Natural killer cell treated with Interleukin-12 subunit alpha and Interleukin-12 subunit beta and Interleukin-15 and Interleukin-18, amount 100 ng/mL, for 72 hours (primary cell): ENCODE measurements around the gene CFAP77. TPM values are rescaled to one million over a fixed set of nuclear protein-coding genes. Genes with fewer than 3 reads are reported as not detected.

Source experiments
- ATAC-seq, 2 donors: fragments of 150-1000 bp; cut with Tn5 transposase in 1 of 2; sonication (Bioruptor Pico), chemical (Tn5 transposase) in 1 of 2; 2 replicates each; pipeline ENCODE4 v1.10.0; 2021
- DNase-seq: peaks from one replicate; pipeline ENCODE4 v3.0.0; 2022; ENCODE audit warnings: low spot score
- H3K27ac Mint-ChIP-seq, 2 donors: 1 replicate in 1 of 2; 2 replicates in 1 of 2; pipeline ENCODE4 v1.8.0; 2022; ENCODE audit warnings: mixed read lengths in 2 of 2, mild to moderate bottlenecking in 1 of 2, moderate library complexity in 1 of 2
- H3K27me3 Mint-ChIP-seq, 2 donors: 1 replicate in 1 of 2; 2 replicates in 1 of 2; pipeline ENCODE4 v1.8.0; 2022; ENCODE audit warnings: mixed read lengths in 2 of 2
- H3K36me3 Mint-ChIP-seq: one replicate; pipeline ENCODE4 v1.8.0; 2022; ENCODE audit warnings: mixed read lengths
- H3K4me1 Mint-ChIP-seq, 2 donors: 1 replicate in 1 of 2; 2 replicates in 1 of 2; pipeline ENCODE4 v1.8.0; 2022; ENCODE audit warnings: low read depth in 2 of 2, mixed read lengths in 2 of 2, mild to moderate bottlenecking in 1 of 2
- H3K4me3 Mint-ChIP-seq: one replicate; pipeline ENCODE4 v1.8.0; 2022; ENCODE audit warnings: mixed read lengths
- H3K9me3 Mint-ChIP-seq: 2 replicates; pipeline ENCODE4 v1.8.0; 2022; ENCODE audit warnings: mixed read lengths
- total RNA-seq, 2 donors: library from RNA; stranded (reverse); gene quantifications; one replicate each; pipeline ENCODE4 v1.2.3, GENCODE V29; 2022

Gene CFAP77
- total RNA-seq, 2 donors from 2014 or later, result not detected

GRCh38 chr9:132597073-132597775 lies 187.2 kb downstream of the CFAP77 start:
- peaks cover under 1 to 3% of the 10 kb centered on the region in 2 donors for H3K27me3 Mint-ChIP-seq
- DNase-seq, result no peak
- H3K9me3 Mint-ChIP-seq, result no peaks in the 10 kb centered on the region
- no peak overlapping the region for H3K4me3 Mint-ChIP-seq
- H3K4me1 Mint-ChIP-seq, result peaks cover 6 to 8% of the 10 kb centered on the region in 2 donors
- H3K27ac Mint-ChIP-seq, result no peak overlapping the region
- peak in 1 of 2 donors; percentile 29 for ATAC-seq
- H3K36me3 Mint-ChIP-seq, result peaks cover 6% of the 10 kb centered on the region

GRCh38 chr9:132600326-132600984 lies 190.4 kb downstream of the CFAP77 start:
- Mint-ChIP-seq H3K36me3 (peaks cover 8% of the 10 kb centered on the region), H3K4me1 (peaks cover 6 to 14% of the 10 kb centered on the region in 2 donors), H3K27me3 (no peaks in the 10 kb centered on the region), H3K4me3 (no peak overlapping the region), H3K27ac (no peak overlapping the region), H3K9me3 (no peaks in the 10 kb centered on the region)
- DNase-seq, result no peak
- ATAC-seq, result no peak

GRCh38 chr9:132602207-132602606 lies 192.2 kb downstream of the CFAP77 start:
- Mint-ChIP-seq H3K27ac (no peak overlapping the region), H3K4me1 (peaks cover 0 to 9% of the 10 kb centered on the region in 2 donors), H3K4me3 (no peak overlapping the region), H3K27me3 (no peaks in the 10 kb centered on the region), H3K9me3 (no peaks in the 10 kb centered on the region), H3K36me3 (peaks cover 17% of the 10 kb centered on the region)
- DNase-seq, result no peak
- ATAC-seq, result no peak

- Mint-ChIP-seq H3K4me3 (no peak overlapping the region), H3K27me3 (no peaks in the 10 kb centered on the region), H3K4me1 (peaks cover 0 to 6% of the 10 kb centered on the region in 2 donors), H3K36me3 (peaks cover 17% of the 10 kb centered on the region), H3K9me3 (no peaks in the 10 kb centered on the region), H3K27ac (no peak overlapping the region)
- ATAC-seq (no peak), DNase-seq (no peak)
Observed at GRCh38 chr9:132605387-132605786, 195.4 kb downstream of the CFAP77 start.

GRCh38 chr9:132606066-132606465 lies 196.1 kb downstream of the CFAP77 start:
- Mint-ChIP-seq H3K4me1 (peaks cover 0 to 6% of the 10 kb centered on the region in 2 donors), H3K9me3 (no peaks in the 10 kb centered on the region), H3K27ac (no peak overlapping the region), H3K27me3 (no peaks in the 10 kb centered on the region), H3K4me3 (no peak overlapping the region), H3K36me3 (peaks cover 17% of the 10 kb centered on the region)
- DNase-seq (no peak), ATAC-seq (no peak)

GRCh38 chr9:132609184-132609583 lies 199.2 kb downstream of the CFAP77 start:
- Mint-ChIP-seq H3K4me3 (no peak overlapping the region), H3K27ac (no peak overlapping the region), H3K36me3 (peaks cover 20% of the 10 kb centered on the region), H3K4me1 (no peaks in the 10 kb centered on the region), H3K9me3 (no peaks in the 10 kb centered on the region), H3K27me3 (no peaks in the 10 kb centered on the region)
- ATAC-seq, result no peak
- DNase-seq, result no peak

- Mint-ChIP-seq H3K27ac (no peak overlapping the region), H3K36me3 (peaks cover 24% of the 10 kb centered on the region), H3K9me3 (no peaks in the 10 kb centered on the region), H3K27me3 (no peaks in the 10 kb centered on the region), H3K4me1 (no peaks in the 10 kb centered on the region), H3K4me3 (no peak overlapping the region)
- DNase-seq (no peak), ATAC-seq (no peak)
Observed at GRCh38 chr9:132609829-132610228, 199.8 kb downstream of the CFAP77 start.

GRCh38 chr9:132610661-132611060 lies 200.7 kb downstream of the CFAP77 start:
- no peaks in the 10 kb centered on the region for H3K4me1 Mint-ChIP-seq
- H3K4me3 Mint-ChIP-seq, result no peak overlapping the region
- no peaks in the 10 kb centered on the region for H3K27me3 Mint-ChIP-seq
- H3K36me3 Mint-ChIP-seq, result peaks cover 19% of the 10 kb centered on the region
- no peak overlapping the region for H3K27ac Mint-ChIP-seq
- H3K9me3 Mint-ChIP-seq, result no peaks in the 10 kb centered on the region
- DNase-seq, result no peak
- ATAC-seq, result no peak

GRCh38 chr9:132614324-132614723 lies 204.3 kb downstream of the CFAP77 start:
- Mint-ChIP-seq H3K4me1 (peaks cover 11 to 13% of the 10 kb centered on the region in 2 donors), H3K9me3 (no peaks in the 10 kb centered on the region), H3K27ac (no peak overlapping the region), H3K36me3 (peaks cover 38% of the 10 kb centered on the region), H3K27me3 (no peaks in the 10 kb centered on the region), H3K4me3 (no peak overlapping the region)
- DNase-seq (no peak), ATAC-seq (no peak)

- no peaks in the 10 kb centered on the region for H3K9me3 Mint-ChIP-seq
- peaks cover 38% of the 10 kb centered on the region for H3K36me3 Mint-ChIP-seq
- no peak overlapping the region for H3K27ac Mint-ChIP-seq
- no peaks in the 10 kb centered on the region for H3K27me3 Mint-ChIP-seq
- ATAC-seq (no peak), DNase-seq (no peak)
- H3K4me1 Mint-ChIP-seq, result peaks cover 11 to 13% of the 10 kb centered on the region in 2 donors
- H3K4me3 Mint-ChIP-seq, result no peak overlapping the region
Observed at GRCh38 chr9:132615774-132616173, 205.8 kb downstream of the CFAP77 start.

GRCh38 chr9:132616725-132617124 lies 206.7 kb downstream of the CFAP77 start:
- H3K36me3 Mint-ChIP-seq, result peaks cover 38% of the 10 kb centered on the region
- no peak overlapping the region for H3K27ac Mint-ChIP-seq
- no peaks in the 10 kb centered on the region for H3K9me3 Mint-ChIP-seq

GRCh38 chr9:132622159-132622558 lies 212.1 kb downstream of the CFAP77 start:
- Mint-ChIP-seq H3K9me3 (no peaks in the 10 kb centered on the region), H3K4me3 (no peak overlapping the region), H3K27ac (no peak overlapping the region), H3K36me3 (peaks cover 20% of the 10 kb centered on the region), H3K27me3 (no peaks in the 10 kb centered on the region), H3K4me1 (peaks cover 1 to 3% of the 10 kb centered on the region in 2 donors)
- no peak for ATAC-seq
- no peak for DNase-seq

More at GRCh38 chr9:132616725-132617124, 206.7 kb downstream of the CFAP77 start:
- DNase-seq (no peak), ATAC-seq (no peak)
- H3K4me1 Mint-ChIP-seq, result peaks cover 11 to 13% of the 10 kb centered on the region in 2 donors
- H3K4me3 Mint-ChIP-seq, result no peak overlapping the region
- H3K27me3 Mint-ChIP-seq, result no peaks in the 10 kb centered on the region
